ENCODE measurements around the gene BST2.

DNA sequence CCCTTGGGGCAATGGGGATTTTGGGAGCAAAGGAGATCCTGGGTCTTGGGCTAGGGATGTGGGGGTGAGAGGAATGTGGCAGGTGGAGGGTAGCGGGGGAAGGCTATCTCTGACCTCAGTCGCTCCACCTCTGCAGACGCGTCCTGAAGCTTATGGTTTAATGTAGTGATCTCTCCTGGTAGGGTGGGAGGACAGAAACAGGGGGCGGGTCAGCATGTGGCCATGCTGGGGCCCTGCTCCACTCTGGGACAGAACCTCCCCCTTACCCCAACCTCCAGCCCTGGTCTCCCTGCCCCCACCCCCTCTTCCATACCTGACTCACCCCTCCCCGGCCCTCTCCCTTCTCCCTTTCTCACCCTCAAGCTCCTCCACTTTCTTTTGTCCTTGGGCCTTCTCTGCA lies 1.4 kb downstream of the BST2 start:
- TF ChIP-seq, protein P1, sequence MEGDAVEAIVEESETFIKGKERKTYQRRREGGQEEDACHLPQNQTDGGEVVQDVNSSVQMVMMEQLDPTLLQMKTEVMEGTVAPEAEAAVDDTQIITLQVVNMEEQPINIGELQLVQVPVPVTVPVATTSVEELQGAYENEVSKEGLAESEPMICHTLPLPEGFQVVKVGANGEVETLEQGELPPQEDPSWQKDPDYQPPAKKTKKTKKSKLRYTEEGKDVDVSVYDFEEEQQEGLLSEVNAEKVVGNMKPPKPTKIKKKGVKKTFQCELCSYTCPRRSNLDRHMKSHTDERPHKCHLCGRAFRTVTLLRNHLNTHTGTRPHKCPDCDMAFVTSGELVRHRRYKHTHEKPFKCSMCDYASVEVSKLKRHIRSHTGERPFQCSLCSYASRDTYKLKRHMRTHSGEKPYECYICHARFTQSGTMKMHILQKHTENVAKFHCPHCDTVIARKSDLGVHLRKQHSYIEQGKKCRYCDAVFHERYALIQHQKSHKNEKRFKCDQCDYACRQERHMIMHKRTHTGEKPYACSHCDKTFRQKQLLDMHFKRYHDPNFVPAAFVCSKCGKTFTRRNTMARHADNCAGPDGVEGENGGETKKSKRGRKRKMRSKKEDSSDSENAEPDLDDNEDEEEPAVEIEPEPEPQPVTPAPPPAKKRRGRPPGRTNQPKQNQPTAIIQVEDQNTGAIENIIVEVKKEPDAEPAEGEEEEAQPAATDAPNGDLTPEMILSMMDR (conservative IDR thresholded peaks at IDR 0.05; ENCODE audit: low read depth, low read length), result no peak
- no peak for TF ChIP-seq EZH2 (IDR thresholded peaks at IDR 0.05; ENCODE audit: low read length, unreplicated experiment)
